OCI-LY7 (cell line): ENCODE results near the gene CAMKV. TPM values are rescaled to one million over a fixed set of nuclear protein-coding genes. Genes with fewer than 3 reads are reported as not detected.

Experiments
- BruUV-seq: library from RNA; stranded (reverse); fragments of 400-500 nt; replicated peaks from 2 replicates; lab custom pipeline; 2021; lab: Mats Ljungman, UMichigan
- CTCF ChIA-PET: fragments of 300-600 bp; sonication (Branson Sonifier 250); formaldehyde crosslinking; loops from one replicate; lab custom pipeline; 2022; ENCODE audit warnings: antibody characterized with exemption; ENCODE audit not compliant: unreplicated experiment; lab: Charles Lee
- POLR2A ChIA-PET: fragments of 300-600 bp; sonication (Branson Sonifier 250); formaldehyde crosslinking; loops from one replicate; lab custom pipeline; 2022; ENCODE audit warnings: antibody characterized with exemption; lab: Charles Lee
- DNase-seq: peaks from one replicate; pipeline ENCODE4 v3.0.0-alpha.2; 2015; ENCODE audit warnings: low spot score
- H2AFZ ChIP-seq: fragments of 200-600 bp; sonication (generic), shearing (Covaris generic); 2 replicates; pipeline ENCODE4 v1.6.1; 2014; ENCODE audit warnings: mild to moderate bottlenecking, antibody characterized with exemption, low read length, moderate library complexity
- H3K27ac ChIP-seq: fragments of 200-600 bp; sonication (generic); 2 replicates; pipeline ENCODE4 v1.5.1; 2014; ENCODE audit warnings: mixed run types, low read depth, mild to moderate bottlenecking, moderate library complexity, low read length, inconsistent platforms; ENCODE audit not compliant: poor library complexity, severe bottlenecking
- H3K36me3 ChIP-seq: fragments of 200-600 bp; sonication (generic); 2 replicates; pipeline ENCODE4 v1.6.1; 2014; ENCODE audit warnings: mild to moderate bottlenecking, antibody characterized with exemption, low read length, moderate library complexity, mixed read lengths; ENCODE audit not compliant: insufficient read depth
- H3K4me1 ChIP-seq: fragments of 200-600 bp; sonication (generic); 2 replicates; pipeline ENCODE4 v1.5.1; 2014; ENCODE audit warnings: mild to moderate bottlenecking, low read length; ENCODE audit not compliant: insufficient read depth, poor library complexity, severe bottlenecking
- H3K4me2 ChIP-seq: fragments of 200-600 bp; sonication (generic); 2 replicates; pipeline ENCODE4 v1.6.1; 2014; ENCODE audit warnings: mild to moderate bottlenecking, low read length
- H3K4me3 ChIP-seq: fragments of 200-600 bp; sonication (generic); 2 replicates; pipeline ENCODE4 v1.5.1; 2014; ENCODE audit warnings: mild to moderate bottlenecking, low read depth, low read length; ENCODE audit not compliant: poor library complexity, severe bottlenecking
- H3K79me2 ChIP-seq: fragments of 200-600 bp; sonication (generic); 2 replicates; pipeline ENCODE4 v1.6.1; 2016; ENCODE audit warnings: low read depth, mild to moderate bottlenecking, low read length, moderate library complexity, mixed read lengths; ENCODE audit not compliant: insufficient read depth
- H3K9me2 ChIP-seq: fragments of 200-600 bp; sonication (generic); 2 replicates; pipeline ENCODE4 v1.6.1; 2016; ENCODE audit warnings: mild to moderate bottlenecking, low read length, mixed read lengths; ENCODE audit not compliant: insufficient read depth
- H3K9me3 ChIP-seq: fragments of 200-600 bp; sonication (generic); 2 replicates; pipeline ENCODE4 v1.6.1; 2014; ENCODE audit warnings: mild to moderate bottlenecking, mixed run types, low read length, mixed read lengths
- H4K20me1 ChIP-seq: fragments of 200-600 bp; sonication (generic); 2 replicates; pipeline ENCODE4 v1.6.1; 2014; ENCODE audit warnings: mild to moderate bottlenecking, antibody characterized with exemption, low read length, moderate library complexity, mixed read lengths; ENCODE audit not compliant: insufficient read depth
- EZH2phosphoT487 ChIP-seq: fragments of 200-600 bp; sonication (generic); IDR thresholded peaks from 2 replicates; pipeline ENCODE4 v1.6.1; 2018; ENCODE audit warnings: low read depth, borderline replicate concordance, mild to moderate bottlenecking, mixed run types, antibody characterized with exemption, low read length, moderate library complexity, mixed read lengths
- intact Hi-C: fragments of 100-400 bp; cut with micrococcal nuclease; formaldehyde crosslinking; loops from one replicate; pipeline ENCODE4 v1.10.0; 2022; ENCODE audit not compliant: unreplicated experiment
- total RNA-seq, 2 experiments: library from RNA; depleted of rRNA in 1 of 2; stranded (reverse); fragments of >200 nt in 1 of 2; shearing (Covaris generic) in 1 of 2; gene quantifications; 2 replicates each; pipeline ENCODE4 v1.2.3, GENCODE V29; 2014 to 2022
- TF ChIP-seq, protein P1 (sequence below): fragments of 200-600 bp; sonication (generic); conservative IDR thresholded peaks from 2 replicates; pipeline ENCODE4 v1.5.1; 2014; ENCODE audit warnings: mild to moderate bottlenecking, antibody characterized with exemption, low read length, moderate library complexity, mixed read lengths

Gene CAMKV
- total RNA-seq, 2 experiments from 2014 or later, result 0.63 TPM; not detected in 1

DNA sequence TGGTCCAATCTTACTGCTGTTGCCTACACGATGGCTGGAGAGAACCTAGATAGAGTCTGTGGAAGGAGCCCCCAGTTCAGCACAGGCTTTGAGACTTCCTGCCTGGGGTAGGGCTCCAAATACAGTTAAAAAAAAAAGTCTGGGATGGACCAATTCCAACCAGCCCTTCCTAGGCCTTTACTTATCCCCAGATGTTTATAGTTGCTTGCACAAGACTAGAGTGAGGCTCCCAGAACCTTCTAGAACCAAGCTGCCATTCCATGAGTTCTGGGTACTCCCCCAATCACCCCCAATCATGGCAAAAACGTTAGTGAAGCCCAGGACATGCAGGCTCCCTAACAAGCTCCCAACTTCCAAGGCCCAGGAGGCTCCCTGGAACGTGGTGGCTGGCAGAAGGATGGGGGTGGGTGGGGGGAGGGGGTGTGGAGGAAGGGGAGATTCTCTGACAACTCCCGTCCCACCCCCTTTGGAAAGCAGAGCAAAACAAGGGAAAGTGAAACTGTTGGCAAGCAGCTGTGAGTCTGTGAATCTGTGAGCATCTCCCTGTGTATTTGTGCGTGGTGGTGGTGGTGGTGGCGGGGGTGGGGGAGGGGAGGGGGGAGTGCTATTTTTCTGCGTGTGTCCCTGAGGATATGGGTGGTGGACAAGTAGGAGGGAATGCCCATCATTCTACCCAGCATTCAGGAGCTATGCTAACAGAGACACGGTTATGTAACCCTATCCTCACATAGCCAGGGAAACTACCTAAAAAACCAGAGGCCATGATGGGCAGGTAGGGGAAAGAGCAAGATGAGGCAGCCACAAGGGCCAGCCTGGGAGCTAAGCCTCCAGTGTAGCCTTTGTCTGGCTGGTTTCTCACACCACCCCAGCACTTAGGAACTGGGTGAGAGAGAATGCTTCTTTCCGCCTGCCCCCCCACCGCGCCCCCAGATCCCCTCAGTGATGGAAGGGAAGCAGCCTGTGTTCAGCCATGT is 31.9 kb upstream of the CAMKV start:
- H3K9me2 ChIP-seq, result no peaks in the 10 kb centered on the region
- CTCF ChIA-PET, result interaction anchor here (0.9 to 1.7 kb wide), 2 partner anchors 8 to 15 kb away, joined by 3 to 5 read pairs; no protein-coding TSS in a partner anchor
- peaks cover 27% of the 10 kb centered on the region for H3K4me1 ChIP-seq
- H3K79me2 ChIP-seq, result no peaks in the 10 kb centered on the region
- no peaks in the 10 kb centered on the region for H3K9me3 ChIP-seq
- POLR2A ChIA-PET, result interaction anchor here (0.5 to 1.4 kb wide), 3 partner anchors 46 to 96 kb away, joined by 3 to 7 read pairs (median 4); no protein-coding TSS in a partner anchor
- no peak overlapping the region for H3K27ac ChIP-seq
- H4K20me1 ChIP-seq, result no peaks in the 10 kb centered on the region
- DNase-seq, result no peak
- H3K4me2 ChIP-seq, result no peak overlapping the region
- TF ChIP-seq EZH2phosphoT487, result no peak
- TF ChIP-seq, protein P1, sequence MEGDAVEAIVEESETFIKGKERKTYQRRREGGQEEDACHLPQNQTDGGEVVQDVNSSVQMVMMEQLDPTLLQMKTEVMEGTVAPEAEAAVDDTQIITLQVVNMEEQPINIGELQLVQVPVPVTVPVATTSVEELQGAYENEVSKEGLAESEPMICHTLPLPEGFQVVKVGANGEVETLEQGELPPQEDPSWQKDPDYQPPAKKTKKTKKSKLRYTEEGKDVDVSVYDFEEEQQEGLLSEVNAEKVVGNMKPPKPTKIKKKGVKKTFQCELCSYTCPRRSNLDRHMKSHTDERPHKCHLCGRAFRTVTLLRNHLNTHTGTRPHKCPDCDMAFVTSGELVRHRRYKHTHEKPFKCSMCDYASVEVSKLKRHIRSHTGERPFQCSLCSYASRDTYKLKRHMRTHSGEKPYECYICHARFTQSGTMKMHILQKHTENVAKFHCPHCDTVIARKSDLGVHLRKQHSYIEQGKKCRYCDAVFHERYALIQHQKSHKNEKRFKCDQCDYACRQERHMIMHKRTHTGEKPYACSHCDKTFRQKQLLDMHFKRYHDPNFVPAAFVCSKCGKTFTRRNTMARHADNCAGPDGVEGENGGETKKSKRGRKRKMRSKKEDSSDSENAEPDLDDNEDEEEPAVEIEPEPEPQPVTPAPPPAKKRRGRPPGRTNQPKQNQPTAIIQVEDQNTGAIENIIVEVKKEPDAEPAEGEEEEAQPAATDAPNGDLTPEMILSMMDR, result no peak
- H3K36me3 ChIP-seq, result no peaks in the 10 kb centered on the region
- no TSS peak for BruUV-seq
- intact Hi-C loops, result loop anchor here (5.0 kb wide), 1 partner anchor 44 kb away; the partner anchor contains the start of gene TRAIP
- no peak overlapping the region for H3K4me3 ChIP-seq
- no peak overlapping the region for H2AFZ ChIP-seq

DNA sequence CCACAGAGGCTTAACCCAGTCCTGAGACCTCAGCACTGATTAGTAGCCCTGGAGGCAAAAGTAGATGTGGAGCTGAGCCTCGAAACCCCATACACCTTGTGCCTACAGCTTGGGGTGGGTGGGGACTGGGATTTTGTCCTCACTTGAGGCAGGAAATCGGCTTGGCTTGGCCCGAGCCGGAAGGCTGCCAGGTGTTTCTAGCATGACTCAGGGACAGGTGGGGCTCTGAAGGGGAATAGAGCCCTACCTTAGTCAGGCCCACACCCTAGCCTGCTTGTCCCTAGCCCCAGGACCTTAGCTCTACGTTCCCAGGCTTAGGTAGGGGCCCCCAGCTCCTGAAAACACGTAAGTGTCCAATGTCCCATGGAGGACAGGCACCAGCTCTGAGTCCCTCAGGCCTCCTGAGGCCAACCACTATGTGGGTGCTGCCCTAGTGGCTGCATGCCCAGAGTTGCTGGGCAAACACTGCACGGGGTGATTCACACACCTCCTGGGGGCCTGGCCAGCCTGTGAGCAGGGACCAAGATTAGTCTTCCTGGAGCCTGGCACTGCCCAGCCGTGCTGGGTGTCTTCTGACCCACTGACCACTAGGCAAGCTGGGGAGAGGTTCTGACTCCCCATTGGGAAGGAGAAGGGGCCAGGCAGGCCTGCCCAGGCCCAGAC is 30.9 kb upstream of the CAMKV start:
- ChIA-PET POLR2A (interaction anchor here (0.6 to 1.0 kb wide), 2 partner anchors 30 to 170 kb away, joined by 4 to 5 read pairs; no protein-coding TSS in a partner anchor), CTCF (interaction anchor here (0.6 to 1.7 kb wide), 3 partner anchors 9 to 91 kb away, joined by 3 to 7 read pairs (median 5); no protein-coding TSS in a partner anchor)
- TF ChIP-seq, protein P1, result no peak
- no peak for TF ChIP-seq EZH2phosphoT487
- no peaks in the 10 kb centered on the region for H3K9me2 ChIP-seq
- H4K20me1 ChIP-seq, result no peaks in the 10 kb centered on the region
- H3K79me2 ChIP-seq, result no peaks in the 10 kb centered on the region
- no peaks in the 10 kb centered on the region for H3K9me3 ChIP-seq
- no peak overlapping the region for H2AFZ ChIP-seq
- peaks cover 18% of the 10 kb centered on the region for H3K4me1 ChIP-seq
- no TSS peak for BruUV-seq
- no peak overlapping the region for H3K4me3 ChIP-seq
- intact Hi-C loops, result loop anchor here (5.0 kb wide), 1 partner anchor 43 kb away; the partner anchor contains the start of gene TRAIP
- H3K4me2 ChIP-seq, result peak overlapping the region; percentile 40
- no peak overlapping the region for H3K27ac ChIP-seq
- no peaks in the 10 kb centered on the region for H3K36me3 ChIP-seq
- DNase-seq, result peak; percentile 65
